ENCODE measurements around the gene NLGN1.
"Not testable (repeated sequence)": the region's sequence is repeated elsewhere in the genome, so short reads cannot be mapped to it uniquely, and the experiment has no call there.

Gene NLGN1

GRCh38 chr3:173567997-173568396 lies 170.5 kb downstream of the NLGN1 start:
- no peak for DNase-seq

GRCh38 chr3:173568623-173569022 lies 171.1 kb downstream of the NLGN1 start:
- DNase-seq, result no peak

- DNase-seq, result no peak
Observed at GRCh38 chr3:173583496-173583895, 186.0 kb downstream of the NLGN1 start.

GRCh38 chr3:173584093-173584837 lies 186.7 kb downstream of the NLGN1 start:
- no peak for DNase-seq

- no peak for DNase-seq
Observed at GRCh38 chr3:173584838-173585831, 187.6 kb downstream of the NLGN1 start.

- no peak for DNase-seq
Observed at GRCh38 chr3:173586166-173586565, 188.6 kb downstream of the NLGN1 start.

- DNase-seq, result no peak
Observed at GRCh38 chr3:173587055-173587454, 189.5 kb downstream of the NLGN1 start.

- no peak for DNase-seq
Observed at GRCh38 chr3:173588556-173588955, 191.0 kb downstream of the NLGN1 start.

- DNase-seq, result no peak
Observed at GRCh38 chr3:173589116-173589515, 191.6 kb downstream of the NLGN1 start.

GRCh38 chr3:173591401-173591800 lies 193.9 kb downstream of the NLGN1 start:
- no peak for DNase-seq

- DNase-seq, result not testable (repeated sequence)
Observed at GRCh38 chr3:173594881-173595280, 197.3 kb downstream of the NLGN1 start.

GRCh38 chr3:173599673-173600072 lies 202.1 kb downstream of the NLGN1 start:
- no peak for DNase-seq

GRCh38 chr3:173614522-173614921 lies 217.0 kb downstream of the NLGN1 start:
- no peak for DNase-seq

GRCh38 chr3:173615661-173616060 lies 218.1 kb downstream of the NLGN1 start:
- no peak for DNase-seq

GRCh38 chr3:173617490-173617889 lies 219.9 kb downstream of the NLGN1 start:
- DNase-seq, result no peak

- DNase-seq, result no peak
Observed at GRCh38 chr3:173618148-173618547, 220.6 kb downstream of the NLGN1 start.

GRCh38 chr3:173618703-173619102 lies 221.2 kb downstream of the NLGN1 start:
- no peak for DNase-seq

- DNase-seq, result no peak
Observed at GRCh38 chr3:173622166-173622565, 224.6 kb downstream of the NLGN1 start.

GRCh38 chr3:173624086-173624485 lies 226.5 kb downstream of the NLGN1 start:
- DNase-seq, result no peak

- DNase-seq, result no peak
Observed at GRCh38 chr3:173630849-173631248, 233.3 kb downstream of the NLGN1 start.

GRCh38 chr3:173632945-173633344 lies 235.4 kb downstream of the NLGN1 start:
- DNase-seq, result no peak

GRCh38 chr3:173635826-173636225 lies 238.3 kb downstream of the NLGN1 start:
- DNase-seq, result no peak

- no peak for DNase-seq
Observed at GRCh38 chr3:173639098-173639497, 241.6 kb downstream of the NLGN1 start.

- DNase-seq, result no peak
Observed at GRCh38 chr3:173641696-173642095, 244.2 kb downstream of the NLGN1 start.

All from activated CD4-positive, alpha-beta T cell treated with anti-CD3 and anti-CD28 coated beads, Interleukin-2, amount 50 U/mL, for 48 hours (primary cell).